ENCODE data around the gene WDR31.

WDR31 gene

GRCh38 chr9:113267911-113268566 lies 72.0 kb downstream of the WDR31 start:
- TF ChIP-seq CTCF (IDR thresholded peaks at IDR 0.05; ENCODE audit: extremely low read depth, missing control alignments): no peak
- DNase-seq (ENCODE audit: low spot score): no peak

GRCh38 chr9:113266174-113266573 lies 73.9 kb downstream of the WDR31 start:
- DNase-seq (ENCODE audit: low spot score): no peak
- TF ChIP-seq CTCF (IDR thresholded peaks at IDR 0.05; ENCODE audit: extremely low read depth, missing control alignments): no peak
